ENCODE results near the gene CTTNBP2.

CTTNBP2 gene

DNA sequence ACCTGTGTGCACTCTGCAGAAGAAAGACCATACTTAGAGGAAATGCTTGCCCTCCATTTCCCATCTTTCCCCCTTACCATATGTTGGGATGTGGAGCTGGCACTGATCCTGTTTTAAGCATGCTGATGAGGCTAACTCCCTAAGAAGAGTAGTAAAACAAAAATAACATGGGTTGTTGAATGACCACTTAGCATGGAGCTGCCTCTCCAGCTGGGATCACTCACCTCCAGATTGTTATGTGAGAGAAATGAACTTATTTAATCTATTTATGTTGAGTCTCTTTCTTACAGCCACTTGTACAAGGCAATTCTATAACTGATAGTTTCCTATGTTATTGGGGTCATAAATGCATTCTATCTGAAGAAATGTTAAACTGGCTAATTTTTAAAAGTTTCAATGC is 17.0 kb downstream of the CTTNBP2 start:
- Histone ChIP-seq H3K4me1 (ENCODE audit: control insufficient read depth, insufficient read depth, low read length) (no peaks in the 10 kb centered on the region), H3K36me3 (ENCODE audit: control insufficient read depth in 2 of 2, insufficient read depth in 1 of 2, low read length in 2 of 2) (no peaks in the 10 kb centered on the region; a peak in 1 of 3 replicates), H3K9me3 (ENCODE audit: control insufficient read depth, insufficient read depth, low read depth, low read length) (no peaks in the 10 kb centered on the region), H3K27ac (ENCODE audit: extremely low read depth, low read depth, low read length) (no peak overlapping the region), H3K4me3 (ENCODE audit: low read depth, low read length) (no peak overlapping the region)
- CTCF ChIA-PET, result no interaction called here
- POLR2A ChIA-PET, result no interaction called here
- TF ChIP-seq, protein P1, sequence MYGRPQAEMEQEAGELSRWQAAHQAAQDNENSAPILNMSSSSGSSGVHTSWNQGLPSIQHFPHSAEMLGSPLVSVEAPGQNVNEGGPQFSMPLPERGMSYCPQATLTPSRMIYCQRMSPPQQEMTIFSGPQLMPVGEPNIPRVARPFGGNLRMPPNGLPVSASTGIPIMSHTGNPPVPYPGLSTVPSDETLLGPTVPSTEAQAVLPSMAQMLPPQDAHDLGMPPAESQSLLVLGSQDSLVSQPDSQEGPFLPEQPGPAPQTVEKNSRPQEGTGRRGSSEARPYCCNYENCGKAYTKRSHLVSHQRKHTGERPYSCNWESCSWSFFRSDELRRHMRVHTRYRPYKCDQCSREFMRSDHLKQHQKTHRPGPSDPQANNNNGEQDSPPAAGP (tag by site-specific recombination; IDR thresholded peaks at IDR 0.05), result no peak
- no peak for TF ChIP-seq TRIM28 (IDR thresholded peaks at IDR 0.05; ENCODE audit: borderline replicate concordance, low read length)

DNA sequence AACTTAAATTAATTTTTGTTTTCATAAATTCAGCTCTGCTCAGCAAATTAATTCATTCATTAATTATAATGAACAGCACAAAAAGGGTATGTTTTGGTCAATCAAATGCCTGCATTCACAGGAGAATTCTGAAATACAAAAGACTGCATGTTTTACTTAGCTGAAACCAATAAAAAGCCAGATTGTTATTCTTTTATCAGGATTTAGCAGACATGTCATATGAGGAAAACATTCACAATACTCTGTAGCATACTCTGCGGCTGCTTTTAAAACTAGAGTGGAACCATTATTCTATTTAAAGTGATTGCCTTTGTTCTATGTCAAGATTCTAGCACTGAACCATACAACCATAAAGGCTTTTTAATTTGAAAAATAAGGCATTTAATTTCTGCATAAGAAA is 19.1 kb downstream of the CTTNBP2 start:
- Histone ChIP-seq H3K4me3 (ENCODE audit: low read depth, low read length) (no peak overlapping the region), H3K4me1 (ENCODE audit: control insufficient read depth, insufficient read depth, low read length) (no peaks in the 10 kb centered on the region), H3K27ac (ENCODE audit: extremely low read depth, low read depth, low read length) (no peak overlapping the region), H3K36me3 (ENCODE audit: control insufficient read depth in 2 of 2, insufficient read depth in 1 of 2, low read length in 2 of 2) (no peaks in the 10 kb centered on the region; a peak in 1 of 3 replicates), H3K9me3 (ENCODE audit: control insufficient read depth, insufficient read depth, low read depth, low read length) (no peaks in the 10 kb centered on the region)
- ChIA-PET CTCF (interaction anchor here (0.7 to 1.3 kb wide), 3 partner anchors 26 to 866 kb away, joined by 3 to 4 read pairs (median 4); no protein-coding TSS in a partner anchor), POLR2A (no interaction called here)
- TF ChIP-seq ZNF585B (tag by site-specific recombination; IDR thresholded peaks at IDR 0.05) (no peak), KLF1 (tag by site-specific recombination; IDR thresholded peaks at IDR 0.05) (no peak), TCF7L2 (IDR thresholded peaks at IDR 0.05; ENCODE audit: borderline replicate concordance, low read depth, low read length) (no peak), TRIM28 (IDR thresholded peaks at IDR 0.05; ENCODE audit: borderline replicate concordance, low read length) (no peak), ZNF707 (tag by site-specific recombination; IDR thresholded peaks at IDR 0.05) (no peak), ZNF37A (tag by site-specific recombination; IDR thresholded peaks at IDR 0.05) (no peak), ZNF626 (tag by site-specific recombination; IDR thresholded peaks at IDR 0.05) (no peak)
- TF ChIP-seq, protein P2, sequence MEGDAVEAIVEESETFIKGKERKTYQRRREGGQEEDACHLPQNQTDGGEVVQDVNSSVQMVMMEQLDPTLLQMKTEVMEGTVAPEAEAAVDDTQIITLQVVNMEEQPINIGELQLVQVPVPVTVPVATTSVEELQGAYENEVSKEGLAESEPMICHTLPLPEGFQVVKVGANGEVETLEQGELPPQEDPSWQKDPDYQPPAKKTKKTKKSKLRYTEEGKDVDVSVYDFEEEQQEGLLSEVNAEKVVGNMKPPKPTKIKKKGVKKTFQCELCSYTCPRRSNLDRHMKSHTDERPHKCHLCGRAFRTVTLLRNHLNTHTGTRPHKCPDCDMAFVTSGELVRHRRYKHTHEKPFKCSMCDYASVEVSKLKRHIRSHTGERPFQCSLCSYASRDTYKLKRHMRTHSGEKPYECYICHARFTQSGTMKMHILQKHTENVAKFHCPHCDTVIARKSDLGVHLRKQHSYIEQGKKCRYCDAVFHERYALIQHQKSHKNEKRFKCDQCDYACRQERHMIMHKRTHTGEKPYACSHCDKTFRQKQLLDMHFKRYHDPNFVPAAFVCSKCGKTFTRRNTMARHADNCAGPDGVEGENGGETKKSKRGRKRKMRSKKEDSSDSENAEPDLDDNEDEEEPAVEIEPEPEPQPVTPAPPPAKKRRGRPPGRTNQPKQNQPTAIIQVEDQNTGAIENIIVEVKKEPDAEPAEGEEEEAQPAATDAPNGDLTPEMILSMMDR (tag by site-specific recombination; IDR thresholded peaks at IDR 0.05), result no peak
- TF ChIP-seq, protein P3, sequence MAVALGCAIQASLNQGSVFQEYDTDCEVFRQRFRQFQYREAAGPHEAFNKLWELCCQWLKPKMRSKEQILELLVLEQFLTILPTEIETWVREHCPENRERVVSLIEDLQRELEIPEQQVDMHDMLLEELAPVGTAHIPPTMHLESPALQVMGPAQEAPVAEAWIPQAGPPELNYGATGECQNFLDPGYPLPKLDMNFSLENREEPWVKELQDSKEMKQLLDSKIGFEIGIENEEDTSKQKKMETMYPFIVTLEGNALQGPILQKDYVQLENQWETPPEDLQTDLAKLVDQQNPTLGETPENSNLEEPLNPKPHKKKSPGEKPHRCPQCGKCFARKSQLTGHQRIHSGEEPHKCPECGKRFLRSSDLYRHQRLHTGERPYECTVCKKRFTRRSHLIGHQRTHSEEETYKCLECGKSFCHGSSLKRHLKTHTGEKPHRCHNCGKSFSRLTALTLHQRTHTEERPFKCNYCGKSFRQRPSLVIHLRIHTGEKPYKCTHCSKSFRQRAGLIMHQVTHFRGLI (tag by site-specific recombination; IDR thresholded peaks at IDR 0.05), result no peak

DNA sequence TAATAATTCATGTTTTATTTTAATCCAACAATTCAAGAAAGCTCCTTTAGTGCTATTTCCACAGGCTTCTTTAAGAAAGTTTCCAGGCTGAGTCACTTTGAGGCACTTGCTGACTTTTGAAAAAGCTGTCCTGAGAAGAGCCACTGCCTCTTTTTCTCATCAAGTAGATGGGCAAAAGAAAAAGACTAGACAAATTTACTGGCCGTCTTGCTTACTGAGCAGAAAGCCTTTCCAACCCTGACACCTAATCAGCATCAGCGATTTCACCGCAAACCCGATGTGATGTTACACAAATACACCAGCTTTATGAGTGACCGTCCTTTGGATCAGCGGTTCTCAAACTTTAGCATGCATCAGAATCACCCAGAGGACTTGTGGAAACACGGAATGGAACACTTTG is 24.3 kb downstream of the CTTNBP2 start:
- ChIA-PET POLR2A (no interaction called here), CTCF (no interaction called here)
- Histone ChIP-seq H3K4me1 (ENCODE audit: control insufficient read depth, insufficient read depth, low read length) (no peaks in the 10 kb centered on the region), H3K36me3 (ENCODE audit: control insufficient read depth in 2 of 2, insufficient read depth in 1 of 2, low read length in 2 of 2) (no peaks in the 10 kb centered on the region), H3K4me3 (ENCODE audit: low read depth, low read length) (no peak overlapping the region), H3K9me3 (ENCODE audit: control insufficient read depth, insufficient read depth, low read depth, low read length) (no peaks in the 10 kb centered on the region), H3K27ac (ENCODE audit: extremely low read depth, low read depth, low read length) (no peak overlapping the region)
- no peak for TF ChIP-seq ZNF324 (tag by site-specific recombination; IDR thresholded peaks at IDR 0.05)

DNA sequence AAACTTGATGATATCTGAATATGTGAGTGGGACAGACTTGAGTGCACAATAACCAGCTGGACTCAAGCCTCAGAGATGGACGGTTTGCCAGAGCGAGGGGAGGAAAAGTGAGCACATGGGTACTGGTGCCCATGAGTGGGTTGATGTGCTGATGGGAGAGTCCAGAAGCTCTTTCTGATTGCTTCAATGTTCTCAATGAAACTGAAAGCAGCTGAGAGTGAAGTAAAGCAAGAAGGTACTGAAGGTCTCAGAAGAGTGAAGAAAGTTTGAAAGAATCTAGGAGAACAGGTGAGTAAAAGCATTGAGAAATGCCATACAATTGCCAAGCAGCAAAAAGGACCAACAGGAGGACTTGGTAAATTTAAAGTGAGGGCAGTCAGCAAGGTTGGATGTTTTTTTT is 28.6 kb downstream of the CTTNBP2 start:
- H3K4me1 ChIP-seq (ENCODE audit: control insufficient read depth, insufficient read depth, low read length), result no peaks in the 10 kb centered on the region
- ChIA-PET CTCF (no interaction called here), POLR2A (no interaction called here)
- H3K4me3 ChIP-seq (ENCODE audit: low read depth, low read length), result no peak overlapping the region
- H3K27ac ChIP-seq (ENCODE audit: extremely low read depth, low read depth, low read length), result no peak overlapping the region
- no peaks in the 10 kb centered on the region for H3K9me3 ChIP-seq (ENCODE audit: control insufficient read depth, insufficient read depth, low read depth, low read length)
- H3K36me3 ChIP-seq (ENCODE audit: control insufficient read depth in 2 of 2, insufficient read depth in 1 of 2, low read length in 2 of 2), result no peaks in the 10 kb centered on the region
- TF ChIP-seq, protein P4, sequence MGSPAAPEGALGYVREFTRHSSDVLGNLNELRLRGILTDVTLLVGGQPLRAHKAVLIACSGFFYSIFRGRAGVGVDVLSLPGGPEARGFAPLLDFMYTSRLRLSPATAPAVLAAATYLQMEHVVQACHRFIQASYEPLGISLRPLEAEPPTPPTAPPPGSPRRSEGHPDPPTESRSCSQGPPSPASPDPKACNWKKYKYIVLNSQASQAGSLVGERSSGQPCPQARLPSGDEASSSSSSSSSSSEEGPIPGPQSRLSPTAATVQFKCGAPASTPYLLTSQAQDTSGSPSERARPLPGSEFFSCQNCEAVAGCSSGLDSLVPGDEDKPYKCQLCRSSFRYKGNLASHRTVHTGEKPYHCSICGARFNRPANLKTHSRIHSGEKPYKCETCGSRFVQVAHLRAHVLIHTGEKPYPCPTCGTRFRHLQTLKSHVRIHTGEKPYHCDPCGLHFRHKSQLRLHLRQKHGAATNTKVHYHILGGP (tag by site-specific recombination; IDR thresholded peaks at IDR 0.05), result no peak
- TF ChIP-seq, protein P5, sequence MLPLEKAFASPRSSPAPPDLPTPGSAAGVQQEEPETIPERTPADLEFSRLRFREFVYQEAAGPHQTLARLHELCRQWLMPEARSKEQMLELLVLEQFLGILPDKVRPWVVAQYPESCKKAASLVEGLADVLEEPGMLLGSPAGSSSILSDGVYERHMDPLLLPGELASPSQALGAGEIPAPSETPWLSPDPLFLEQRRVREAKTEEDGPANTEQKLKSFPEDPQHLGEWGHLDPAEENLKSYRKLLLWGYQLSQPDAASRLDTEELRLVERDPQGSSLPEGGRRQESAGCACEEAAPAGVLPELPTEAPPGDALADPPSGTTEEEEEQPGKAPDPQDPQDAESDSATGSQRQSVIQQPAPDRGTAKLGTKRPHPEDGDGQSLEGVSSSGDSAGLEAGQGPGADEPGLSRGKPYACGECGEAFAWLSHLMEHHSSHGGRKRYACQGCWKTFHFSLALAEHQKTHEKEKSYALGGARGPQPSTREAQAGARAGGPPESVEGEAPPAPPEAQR (tag by site-specific recombination; IDR thresholded peaks at IDR 0.05), result no peak
- TF ChIP-seq, protein P6, sequence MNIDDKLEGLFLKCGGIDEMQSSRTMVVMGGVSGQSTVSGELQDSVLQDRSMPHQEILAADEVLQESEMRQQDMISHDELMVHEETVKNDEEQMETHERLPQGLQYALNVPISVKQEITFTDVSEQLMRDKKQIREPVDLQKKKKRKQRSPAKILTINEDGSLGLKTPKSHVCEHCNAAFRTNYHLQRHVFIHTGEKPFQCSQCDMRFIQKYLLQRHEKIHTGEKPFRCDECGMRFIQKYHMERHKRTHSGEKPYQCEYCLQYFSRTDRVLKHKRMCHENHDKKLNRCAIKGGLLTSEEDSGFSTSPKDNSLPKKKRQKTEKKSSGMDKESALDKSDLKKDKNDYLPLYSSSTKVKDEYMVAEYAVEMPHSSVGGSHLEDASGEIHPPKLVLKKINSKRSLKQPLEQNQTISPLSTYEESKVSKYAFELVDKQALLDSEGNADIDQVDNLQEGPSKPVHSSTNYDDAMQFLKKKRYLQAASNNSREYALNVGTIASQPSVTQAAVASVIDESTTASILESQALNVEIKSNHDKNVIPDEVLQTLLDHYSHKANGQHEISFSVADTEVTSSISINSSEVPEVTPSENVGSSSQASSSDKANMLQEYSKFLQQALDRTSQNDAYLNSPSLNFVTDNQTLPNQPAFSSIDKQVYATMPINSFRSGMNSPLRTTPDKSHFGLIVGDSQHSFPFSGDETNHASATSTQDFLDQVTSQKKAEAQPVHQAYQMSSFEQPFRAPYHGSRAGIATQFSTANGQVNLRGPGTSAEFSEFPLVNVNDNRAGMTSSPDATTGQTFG (tag by site-specific recombination; IDR thresholded peaks at IDR 0.05; ENCODE audit: borderline replicate concordance), result no peak
- TF ChIP-seq ZNF776 (tag by site-specific recombination; IDR thresholded peaks at IDR 0.05; ENCODE audit: borderline replicate concordance), result no peak
- TF ChIP-seq ZNF138 (tag by site-specific recombination; IDR thresholded peaks at IDR 0.05; ENCODE audit: borderline replicate concordance), result no peak
- TF ChIP-seq ZNF292 (tag by site-specific recombination; IDR thresholded peaks at IDR 0.05; ENCODE audit: borderline replicate concordance, low read depth), result no peak
- TF ChIP-seq RBAK (tag by site-specific recombination; IDR thresholded peaks at IDR 0.05), result no peak
